ENCODE measurements around the gene LIMCH1.
"Not testable (repeated sequence)": the region's sequence is repeated elsewhere in the genome, so short reads cannot be mapped to it uniquely, and the experiment has no call there.

Gene LIMCH1

DNA sequence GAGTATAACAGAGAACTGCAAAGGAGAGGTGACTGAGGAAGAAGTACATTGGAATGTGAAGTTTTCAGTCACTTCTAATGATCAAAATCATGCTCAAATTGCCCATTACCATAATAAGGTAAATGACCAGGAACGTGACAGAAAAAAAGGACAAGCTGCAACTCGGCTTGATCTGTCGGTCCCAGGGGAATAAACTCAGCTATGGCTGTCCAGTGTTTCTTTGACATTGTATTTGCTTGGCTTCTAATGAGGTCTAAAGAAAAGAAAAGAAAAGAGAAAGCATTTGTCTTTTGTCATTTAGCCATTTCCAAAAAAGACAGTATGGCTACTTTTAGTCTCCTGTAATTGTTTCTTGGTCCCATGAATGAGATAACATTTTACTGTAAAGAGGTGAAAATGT, 185.3 kb downstream of the LIMCH1 start:
- Histone ChIP-seq H3K27me3 (ENCODE audit: control insufficient read depth, insufficient read depth, low read length) (peaks cover 13% of the 10 kb centered on the region), H3K9me3 (ENCODE audit: control insufficient read depth, insufficient read depth, low read length) (no peaks in the 10 kb centered on the region), H3K36me3 (ENCODE audit: control insufficient read depth, insufficient read depth, low read length) (no peaks in the 10 kb centered on the region), H3K4me3 (ENCODE audit: low read depth, low read length) (no peak overlapping the region), H3K27ac (ENCODE audit: low read depth, low read length) (no peak overlapping the region), H3K4me1 (ENCODE audit: control insufficient read depth, insufficient read depth, low read length) (no peaks in the 10 kb centered on the region), H3K9ac (ENCODE audit: low read depth, low read length) (no peak overlapping the region)

DNA sequence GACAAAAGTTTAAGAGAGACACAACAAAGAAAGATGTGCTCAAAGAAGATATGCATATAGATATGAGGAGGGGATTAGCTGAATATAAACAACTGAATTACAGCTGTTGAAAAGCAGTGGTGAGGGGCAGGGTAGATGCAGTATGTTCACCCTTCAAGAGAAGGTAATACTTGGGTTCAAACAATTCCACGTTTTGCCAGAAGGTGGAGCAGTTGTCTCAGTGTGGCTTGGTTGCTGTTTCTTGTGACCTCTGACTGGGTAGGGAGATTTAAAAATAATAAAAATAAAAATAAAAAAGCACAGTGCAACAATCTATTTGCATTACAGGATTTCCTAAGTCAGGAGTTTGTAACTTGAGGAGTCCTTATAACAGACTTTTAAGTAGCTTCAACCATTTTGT, 187.3 kb downstream of the LIMCH1 start:
- H3K9ac ChIP-seq (ENCODE audit: low read depth, low read length), result no peak overlapping the region
- H3K4me1 ChIP-seq (ENCODE audit: control insufficient read depth, insufficient read depth, low read length), result no peaks in the 10 kb centered on the region
- H3K4me3 ChIP-seq (ENCODE audit: low read depth, low read length), result no peak overlapping the region
- no peaks in the 10 kb centered on the region for H3K36me3 ChIP-seq (ENCODE audit: control insufficient read depth, insufficient read depth, low read length)
- no peak overlapping the region for H3K27ac ChIP-seq (ENCODE audit: low read depth, low read length)
- no peaks in the 10 kb centered on the region for H3K9me3 ChIP-seq (ENCODE audit: control insufficient read depth, insufficient read depth, low read length)
- peaks cover 21% of the 10 kb centered on the region for H3K27me3 ChIP-seq (ENCODE audit: control insufficient read depth, insufficient read depth, low read length)

DNA sequence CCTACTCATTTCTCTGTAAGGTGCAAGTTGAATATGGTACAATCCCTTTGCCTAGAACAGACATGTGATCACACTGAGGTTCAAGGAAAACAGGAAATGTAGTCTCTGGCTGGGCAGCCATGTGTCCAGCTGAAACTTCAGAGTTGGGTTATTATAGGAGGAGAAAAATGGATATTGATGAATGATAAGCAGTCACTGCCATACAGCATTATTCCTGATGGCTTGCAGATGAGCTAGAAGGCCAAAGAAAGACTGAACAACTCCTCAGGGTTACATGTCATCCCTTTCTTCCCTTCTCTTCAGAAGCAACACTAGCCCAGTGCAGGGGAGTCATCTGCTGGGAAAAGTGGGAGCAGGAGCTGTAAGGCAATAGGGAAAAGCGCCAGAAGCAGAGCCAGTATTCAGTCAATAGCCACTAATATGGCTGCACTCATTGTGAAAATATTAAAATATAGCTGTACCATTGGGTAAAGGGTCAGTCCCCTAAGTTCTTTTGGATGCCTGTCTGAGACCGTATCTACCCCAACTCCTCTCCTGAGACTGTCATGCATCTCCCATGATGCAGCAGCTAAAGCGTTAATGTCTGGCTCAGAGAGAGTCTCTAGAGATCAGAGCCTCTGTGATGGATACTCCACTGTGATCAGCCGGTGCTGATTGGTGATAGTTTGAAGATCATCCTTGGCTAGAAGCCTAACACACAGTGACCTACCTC, 190.1 kb downstream of the LIMCH1 start:
- H3K36me3 ChIP-seq (ENCODE audit: control insufficient read depth, insufficient read depth, low read length), result no peaks in the 10 kb centered on the region
- H3K4me1 ChIP-seq (ENCODE audit: control insufficient read depth, insufficient read depth, low read length), result no peaks in the 10 kb centered on the region
- H3K4me3 ChIP-seq (ENCODE audit: low read depth, low read length), result no peak overlapping the region
- no peak overlapping the region for H3K9ac ChIP-seq (ENCODE audit: low read depth, low read length)
- peaks cover 35% of the 10 kb centered on the region for H3K27me3 ChIP-seq (ENCODE audit: control insufficient read depth, insufficient read depth, low read length)
- no peak overlapping the region for H3K27ac ChIP-seq (ENCODE audit: low read depth, low read length)
- H3K9me3 ChIP-seq (ENCODE audit: control insufficient read depth, insufficient read depth, low read length), result no peaks in the 10 kb centered on the region

DNA sequence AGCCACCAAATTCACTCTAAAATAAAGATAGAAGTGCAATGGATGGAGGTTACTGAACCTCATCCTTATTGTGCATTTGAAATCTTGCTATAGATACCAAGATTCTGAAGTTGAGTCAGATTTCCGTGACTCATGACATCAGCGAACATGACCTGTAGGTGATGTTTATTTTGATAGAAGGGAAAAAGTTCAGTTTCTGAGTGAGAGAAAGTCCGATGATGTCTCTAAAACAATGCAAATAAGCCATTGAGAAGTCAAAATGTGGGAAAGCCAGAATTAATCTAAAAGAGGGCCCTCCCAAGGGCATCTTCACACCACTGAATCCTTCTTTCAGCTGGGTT, 190.6 kb downstream of the LIMCH1 start:
- H3K4me1 ChIP-seq (ENCODE audit: control insufficient read depth, insufficient read depth, low read length), result no peaks in the 10 kb centered on the region
- peaks cover 36% of the 10 kb centered on the region for H3K27me3 ChIP-seq (ENCODE audit: control insufficient read depth, insufficient read depth, low read length)
- H3K9me3 ChIP-seq (ENCODE audit: control insufficient read depth, insufficient read depth, low read length), result no peaks in the 10 kb centered on the region
- H3K4me3 ChIP-seq (ENCODE audit: low read depth, low read length), result no peak overlapping the region
- no peak overlapping the region for H3K27ac ChIP-seq (ENCODE audit: low read depth, low read length)
- no peak overlapping the region for H3K9ac ChIP-seq (ENCODE audit: low read depth, low read length)
- no peaks in the 10 kb centered on the region for H3K36me3 ChIP-seq (ENCODE audit: control insufficient read depth, insufficient read depth, low read length)

DNA sequence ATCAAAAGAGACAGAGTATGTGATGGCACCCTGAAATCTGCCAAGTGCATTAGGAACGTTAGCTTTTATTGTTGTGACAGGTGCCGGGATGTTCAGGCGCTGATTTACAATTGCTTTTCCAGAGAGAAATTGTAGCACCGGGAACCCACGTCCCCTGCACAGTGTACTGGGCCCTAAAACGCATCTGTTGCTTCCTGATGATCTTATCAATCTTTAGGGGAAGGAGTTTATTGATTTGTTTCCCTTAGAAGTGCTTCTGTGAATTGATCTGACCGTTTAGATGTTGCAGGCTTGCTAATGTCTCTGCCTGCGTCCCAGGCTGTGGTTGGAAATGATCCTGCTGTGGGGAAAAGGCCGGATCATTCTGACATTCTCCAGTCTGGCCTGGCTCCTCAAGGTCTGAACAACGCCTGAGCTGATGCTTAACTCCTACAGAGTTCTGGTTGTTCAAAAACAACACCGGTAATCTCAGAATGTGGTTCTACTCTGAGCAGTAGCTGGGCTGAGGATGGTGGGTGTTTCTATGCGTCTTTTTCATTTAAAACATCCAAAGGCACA, 193.7 kb downstream of the LIMCH1 start:
- H3K36me3 ChIP-seq (ENCODE audit: control insufficient read depth, insufficient read depth, low read length), result no peaks in the 10 kb centered on the region
- no peak overlapping the region for H3K4me3 ChIP-seq (ENCODE audit: low read depth, low read length)
- H3K27me3 ChIP-seq (ENCODE audit: control insufficient read depth, insufficient read depth, low read length), result peaks cover 32% of the 10 kb centered on the region
- H3K9ac ChIP-seq (ENCODE audit: low read depth, low read length), result no peak overlapping the region
- no peaks in the 10 kb centered on the region for H3K4me1 ChIP-seq (ENCODE audit: control insufficient read depth, insufficient read depth, low read length)
- no peak overlapping the region for H3K27ac ChIP-seq (ENCODE audit: low read depth, low read length)
- no peaks in the 10 kb centered on the region for H3K9me3 ChIP-seq (ENCODE audit: control insufficient read depth, insufficient read depth, low read length)

DNA sequence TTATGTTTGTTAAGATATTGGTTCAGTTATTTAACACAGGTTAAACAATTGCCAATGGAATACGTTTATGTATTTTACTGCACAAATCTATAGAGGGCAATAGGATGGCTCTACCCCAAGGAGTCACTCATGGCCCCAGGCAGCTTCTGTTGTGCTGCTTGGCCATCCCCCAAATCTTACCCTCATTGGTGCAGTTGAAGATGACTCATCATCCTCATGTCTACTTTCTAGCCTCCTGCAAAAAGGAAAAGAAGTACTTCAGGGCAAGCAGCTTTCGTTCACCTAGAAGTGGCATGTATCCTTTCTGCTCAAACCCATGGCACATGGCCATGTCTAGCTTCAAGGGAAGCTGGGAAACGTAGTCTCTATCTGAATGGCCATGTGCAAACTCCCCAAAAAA, 196.4 kb downstream of the LIMCH1 start:
- peaks cover 22% of the 10 kb centered on the region for H3K27me3 ChIP-seq (ENCODE audit: control insufficient read depth, insufficient read depth, low read length)
- H3K4me3 ChIP-seq (ENCODE audit: low read depth, low read length), result no peak overlapping the region
- H3K9ac ChIP-seq (ENCODE audit: low read depth, low read length), result no peak overlapping the region
- no peaks in the 10 kb centered on the region for H3K36me3 ChIP-seq (ENCODE audit: control insufficient read depth, insufficient read depth, low read length)
- H3K9me3 ChIP-seq (ENCODE audit: control insufficient read depth, insufficient read depth, low read length), result no peaks in the 10 kb centered on the region
- no peak overlapping the region for H3K27ac ChIP-seq (ENCODE audit: low read depth, low read length)
- no peaks in the 10 kb centered on the region for H3K4me1 ChIP-seq (ENCODE audit: control insufficient read depth, insufficient read depth, low read length)

DNA sequence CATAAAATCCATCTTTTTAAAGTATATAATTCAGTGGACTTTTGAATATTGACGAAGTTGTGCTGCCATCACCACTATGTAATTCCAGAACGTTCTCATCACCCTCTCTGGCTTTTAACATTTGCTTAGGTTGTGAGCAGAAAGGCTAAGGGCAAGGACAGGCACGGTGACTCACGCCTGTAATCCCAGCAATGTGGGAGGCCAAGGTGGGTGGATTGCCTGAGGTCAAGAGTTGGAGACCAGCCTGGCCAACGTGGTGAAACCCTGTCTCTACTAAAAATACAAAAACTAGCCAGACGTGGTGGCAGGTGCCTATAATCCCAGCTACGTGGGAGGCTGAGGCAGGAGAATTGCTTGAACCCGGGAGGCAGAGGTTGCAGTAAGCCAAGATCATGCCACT, 199.5 kb downstream of the LIMCH1 start:
- not testable (repeated sequence) for H3K9me3 ChIP-seq (ENCODE audit: control insufficient read depth, insufficient read depth, low read length); H3K4me1 ChIP-seq (ENCODE audit: control insufficient read depth, insufficient read depth, low read length); H3K36me3 ChIP-seq (ENCODE audit: control insufficient read depth, insufficient read depth, low read length); H3K9ac ChIP-seq (ENCODE audit: low read depth, low read length); H3K4me3 ChIP-seq (ENCODE audit: low read depth, low read length); H3K27ac ChIP-seq (ENCODE audit: low read depth, low read length)
- peaks cover 43% of the 10 kb centered on the region for H3K27me3 ChIP-seq (ENCODE audit: control insufficient read depth, insufficient read depth, low read length)

DNA sequence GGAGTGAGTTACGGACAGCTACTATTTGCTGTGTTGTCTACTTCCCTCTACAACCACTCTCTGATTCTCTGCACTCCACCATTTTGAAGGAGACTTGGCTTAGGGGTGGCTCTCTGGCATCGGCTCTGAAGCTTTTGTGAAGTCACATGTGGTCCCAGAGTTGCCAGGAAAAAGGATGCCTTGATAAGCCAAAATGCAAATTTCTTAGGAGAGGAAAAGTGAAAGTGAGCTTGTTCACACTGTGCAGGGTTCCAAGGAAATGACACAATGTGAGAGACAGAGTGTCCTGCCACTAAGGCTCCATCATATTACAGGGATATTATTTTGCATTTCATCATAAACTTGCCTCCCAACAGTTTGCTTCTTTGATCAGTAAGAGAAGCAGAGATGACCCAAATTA, 203.4 kb downstream of the LIMCH1 start:
- no peaks in the 10 kb centered on the region for H3K9me3 ChIP-seq (ENCODE audit: control insufficient read depth, insufficient read depth, low read length)
- H3K9ac ChIP-seq (ENCODE audit: low read depth, low read length), result no peak overlapping the region
- H3K27me3 ChIP-seq (ENCODE audit: control insufficient read depth, insufficient read depth, low read length), result peaks cover 78% of the 10 kb centered on the region
- no peak overlapping the region for H3K4me3 ChIP-seq (ENCODE audit: low read depth, low read length)
- H3K36me3 ChIP-seq (ENCODE audit: control insufficient read depth, insufficient read depth, low read length), result no peaks in the 10 kb centered on the region
- no peak overlapping the region for H3K27ac ChIP-seq (ENCODE audit: low read depth, low read length)
- H3K4me1 ChIP-seq (ENCODE audit: control insufficient read depth, insufficient read depth, low read length), result peaks cover 9% of the 10 kb centered on the region

DNA sequence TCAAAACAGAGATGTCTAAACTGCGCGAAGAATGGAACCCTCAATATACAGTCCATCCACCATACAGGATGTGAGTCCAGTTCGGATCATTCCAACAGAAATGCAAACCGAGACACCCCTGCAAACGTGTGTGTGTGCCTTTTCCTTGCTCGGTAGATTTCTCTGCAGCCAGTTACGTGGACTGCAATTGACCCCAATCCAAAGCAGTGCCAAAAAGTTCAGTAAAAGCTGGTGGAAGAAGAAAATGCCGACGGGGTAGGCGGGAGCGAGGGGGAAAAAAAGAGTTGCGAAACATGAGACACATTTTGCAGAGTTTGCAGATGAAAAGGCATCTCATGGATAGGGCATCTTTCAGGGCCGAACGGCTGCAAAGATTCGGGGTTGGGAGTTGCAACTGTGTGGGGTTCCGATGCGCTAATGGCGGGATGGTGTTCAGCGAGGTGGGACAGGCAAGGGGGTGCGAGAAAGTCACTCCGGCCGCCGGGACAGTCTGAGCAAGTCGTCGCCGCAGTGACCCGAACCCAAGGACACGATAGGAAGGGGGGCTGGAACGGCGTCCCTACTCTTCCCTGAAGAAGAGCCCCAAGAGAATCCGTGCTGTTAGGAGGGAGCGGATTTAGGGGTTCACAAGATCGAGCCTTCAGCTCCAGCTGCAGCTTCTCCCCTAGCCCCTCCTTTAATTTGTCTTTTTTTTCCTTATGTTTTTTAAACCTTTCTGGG, 206.8 kb downstream of the LIMCH1 start:
- H3K27me3 ChIP-seq (ENCODE audit: control insufficient read depth, insufficient read depth, low read length), result peaks cover 100% of the 10 kb centered on the region
- H3K4me1 ChIP-seq (ENCODE audit: control insufficient read depth, insufficient read depth, low read length), result peaks cover 37% of the 10 kb centered on the region
- H3K36me3 ChIP-seq (ENCODE audit: control insufficient read depth, insufficient read depth, low read length), result no peaks in the 10 kb centered on the region
- no peaks in the 10 kb centered on the region for H3K9me3 ChIP-seq (ENCODE audit: control insufficient read depth, insufficient read depth, low read length)
- H3K9ac ChIP-seq (ENCODE audit: low read depth, low read length), result no peak overlapping the region
- no peak overlapping the region for H3K4me3 ChIP-seq (ENCODE audit: low read depth, low read length)
- H3K27ac ChIP-seq (ENCODE audit: low read depth, low read length), result no peak overlapping the region

DNA sequence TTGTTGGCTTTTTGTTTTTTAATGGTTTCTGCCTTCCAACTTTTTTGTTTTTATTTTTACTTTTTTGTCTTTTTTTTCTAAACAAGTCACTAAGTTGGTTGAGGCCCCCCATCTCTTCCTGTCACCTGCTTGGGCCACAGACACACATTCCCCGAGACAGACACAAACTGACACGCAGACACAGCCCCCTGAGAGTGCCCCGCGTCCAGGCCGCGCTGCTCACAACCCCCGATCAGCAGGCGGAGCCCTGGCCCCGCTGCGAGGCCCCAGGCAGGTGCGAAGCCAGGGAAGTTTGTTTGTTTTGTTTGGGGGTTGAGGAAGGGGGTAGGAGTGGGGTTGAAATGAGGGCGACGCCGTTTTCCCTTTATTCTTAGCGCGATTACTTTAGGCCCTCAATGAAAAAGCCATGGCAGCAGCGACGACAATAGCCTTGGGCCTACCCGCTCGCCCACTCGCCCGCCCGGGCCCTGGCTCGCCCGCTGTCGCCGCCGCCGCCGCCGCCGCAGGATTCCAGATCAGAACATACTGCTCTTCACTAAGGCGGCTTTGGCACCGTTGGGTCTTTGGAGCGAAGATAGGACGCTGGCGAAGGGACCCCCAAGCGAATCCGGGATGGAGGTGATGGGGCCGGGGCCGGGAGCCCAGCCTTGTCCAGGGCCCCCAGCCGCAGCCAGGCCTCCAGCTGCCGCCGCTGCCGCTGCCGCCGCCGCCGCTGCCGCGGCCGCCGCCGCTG, 207.5 kb downstream of the LIMCH1 start:
- Histone ChIP-seq H3K36me3 (ENCODE audit: control insufficient read depth, insufficient read depth, low read length) (no peaks in the 10 kb centered on the region), H3K27me3 (ENCODE audit: control insufficient read depth, insufficient read depth, low read length) (peaks cover 100% of the 10 kb centered on the region), H3K4me1 (ENCODE audit: control insufficient read depth, insufficient read depth, low read length) (peaks cover 44% of the 10 kb centered on the region), H3K9ac (ENCODE audit: low read depth, low read length) (no peak overlapping the region), H3K9me3 (ENCODE audit: control insufficient read depth, insufficient read depth, low read length) (no peaks in the 10 kb centered on the region), H3K27ac (ENCODE audit: low read depth, low read length) (no peak overlapping the region), H3K4me3 (ENCODE audit: low read depth, low read length) (no peak overlapping the region)

DNA sequence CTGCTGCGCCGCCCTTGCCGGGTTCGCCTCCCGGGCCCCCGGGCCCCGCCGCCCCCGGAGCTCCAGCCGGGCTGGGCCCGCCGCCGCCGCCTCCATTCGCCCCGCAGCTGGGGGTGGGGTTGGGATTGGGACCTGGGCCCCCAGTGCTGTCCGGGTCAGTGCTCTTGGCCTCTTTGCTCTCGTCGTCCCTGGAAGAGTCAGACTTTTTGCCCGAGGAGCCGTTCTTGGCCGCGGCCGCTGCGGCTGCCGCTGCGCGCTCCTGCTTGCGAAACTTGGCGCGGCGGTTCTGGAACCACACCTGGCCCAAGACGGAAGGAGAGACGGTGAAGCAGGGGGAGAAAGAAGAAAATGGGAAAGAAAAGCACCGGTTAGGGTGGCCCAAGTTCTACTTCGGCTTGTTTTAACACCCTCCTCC, 208.1 kb downstream of the LIMCH1 start:
- Histone ChIP-seq H3K9me3 (ENCODE audit: control insufficient read depth, insufficient read depth, low read length) (no peaks in the 10 kb centered on the region), H3K27me3 (ENCODE audit: control insufficient read depth, insufficient read depth, low read length) (peaks cover 100% of the 10 kb centered on the region), H3K36me3 (ENCODE audit: control insufficient read depth, insufficient read depth, low read length) (no peaks in the 10 kb centered on the region), H3K4me3 (ENCODE audit: low read depth, low read length) (no peak overlapping the region), H3K27ac (ENCODE audit: low read depth, low read length) (no peak overlapping the region), H3K9ac (ENCODE audit: low read depth, low read length) (no peak overlapping the region), H3K4me1 (ENCODE audit: control insufficient read depth, insufficient read depth, low read length) (peaks cover 49% of the 10 kb centered on the region)

All from HUES48 (cell line).